ENCODE measurements around the gene MEF2A. TPM values are rescaled to one million over a fixed set of nuclear protein-coding genes. Genes with fewer than 3 reads are reported as not detected.

The MEF2A gene
- total RNA-seq, 1 experiment from 2014 or later = 29.6 TPM

DNA sequence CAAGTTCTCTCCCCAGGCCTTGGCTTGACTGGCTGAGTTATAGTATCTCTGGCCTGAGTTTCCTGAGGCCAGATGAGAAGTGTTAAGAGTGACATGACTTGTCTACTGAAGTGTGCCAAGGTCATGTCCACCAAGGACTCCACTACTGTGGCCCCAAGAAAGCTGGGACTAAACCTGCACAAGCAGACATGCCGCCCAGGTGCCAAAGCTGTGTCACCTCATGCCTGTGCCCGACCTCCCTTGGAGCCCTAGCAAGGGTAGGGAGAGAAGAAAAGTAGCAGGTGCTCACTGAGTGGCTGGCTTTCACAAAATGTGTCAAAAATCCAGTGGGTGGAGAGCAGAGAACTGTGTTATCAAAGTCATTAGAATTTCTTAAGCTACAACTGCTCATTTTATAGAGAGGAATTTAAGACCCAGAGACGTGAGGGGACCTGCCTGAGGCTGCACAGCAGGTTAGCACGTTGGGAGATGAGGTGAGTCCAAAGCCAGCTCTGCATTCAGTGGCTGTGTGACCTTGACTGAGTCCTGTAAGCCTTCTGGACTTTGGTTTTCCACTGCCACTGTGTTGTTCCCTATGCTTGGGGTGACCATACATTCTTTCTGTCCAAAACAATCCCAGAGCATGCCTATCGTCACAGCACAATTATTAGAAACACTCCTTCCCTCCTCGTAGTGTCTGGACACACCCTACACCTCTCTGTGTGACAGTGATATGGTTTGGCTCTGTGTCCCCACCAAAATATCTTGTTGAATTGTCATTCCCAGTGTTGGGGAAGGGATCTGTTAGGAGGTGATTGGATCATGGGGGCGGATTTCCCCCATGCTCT, 172.4 kb downstream of the MEF2A start:
- CTCF ChIA-PET = no interaction called here
- intact Hi-C loops (cut with micrococcal nuclease) = no loop called here
- BruUV-seq (replicated peaks) = no TSS peak

DNA sequence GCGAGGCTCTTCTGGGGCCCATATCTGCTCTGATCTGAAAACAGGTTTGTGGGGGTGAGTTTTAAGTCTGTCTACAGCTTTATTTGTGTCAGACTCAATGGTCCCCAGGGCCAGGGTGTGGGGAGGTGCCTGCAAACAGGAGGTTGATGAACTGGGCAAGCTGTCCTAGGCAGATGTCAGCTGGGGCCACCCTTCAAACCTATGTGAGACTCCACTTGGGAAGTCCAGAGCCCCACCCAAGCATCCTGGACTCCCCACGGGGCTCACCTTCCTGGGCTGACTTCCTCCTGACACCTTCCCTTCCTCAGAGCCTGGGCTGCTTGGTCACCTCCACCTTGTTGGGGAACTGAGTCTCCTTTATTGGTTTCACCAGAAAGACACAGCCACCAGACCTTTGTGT, 176.1 kb downstream of the MEF2A start:
- ChIA-PET POLR2A (no interaction called here), RAD21 (ENCODE audit: low non-redundant PET in 1 of 2, low total read pairs in 2 of 2, uncharacterized antibody in 2 of 2, unreplicated experiment in 2 of 2) (no interaction called here), CTCF (interaction anchor here (2.1 kb wide), 1 partner anchor 14 kb away, joined by 5 read pairs; no protein-coding TSS in a partner anchor)
- Histone ChIP-seq H3K27me3 (ENCODE audit: insufficient read depth, low read length) (no peaks in the 10 kb centered on the region), H3K36me3 (ENCODE audit: control insufficient read depth in 1 of 2, insufficient read depth in 2 of 2, low read length in 2 of 2) (no peaks in the 10 kb centered on the region), H3K27ac (ENCODE audit: low read depth, low read length) (no peak overlapping the region), H3K9me2 (ENCODE audit: insufficient read depth) (no peaks in the 10 kb centered on the region), H3K4me1 (ENCODE audit: control insufficient read depth in 1 of 2, insufficient read depth in 2 of 2, low read length in 2 of 2) (no peaks in the 10 kb centered on the region), H4K20me1 (ENCODE audit: insufficient read depth) (no peaks in the 10 kb centered on the region), H3K4me3 (replicated peaks in 1 of 2; ENCODE audit: low read depth in 1 of 2, low read length in 2 of 2) (no peak overlapping the region), H2AFZ (ENCODE audit: low read depth, low read length, poor library complexity, severe bottlenecking) (no peak overlapping the region), H3K9ac (ENCODE audit: low read length) (no peak overlapping the region), H3K9me3 (ENCODE audit: control insufficient read depth in 1 of 2, insufficient read depth in 1 of 2, low read depth in 1 of 2, low read length in 2 of 2) (no peaks in the 10 kb centered on the region), H3K4me2 (ENCODE audit: low read length) (no peak overlapping the region), H3K79me2 (ENCODE audit: insufficient read depth, low read length) (no peaks in the 10 kb centered on the region)
- ATAC-seq (no peak), DNase-seq (ENCODE audit: low read depth, low spot score) (no peak)
- no TSS peak for BruUV-seq (replicated peaks)
- intact Hi-C loops (cut with micrococcal nuclease) = no loop called here
- TF ChIP-seq POLR2AphosphoS5 (IDR thresholded peaks at IDR 0.05; ENCODE audit: low read depth, low read length) (no peak), EZH2 (IDR thresholded peaks at IDR 0.05) (no peak), EGR1 (IDR thresholded peaks at IDR 0.05; ENCODE audit: low read depth) (no peak), ZFX (IDR thresholded peaks at IDR 0.05) (no peak), YY1 (IDR thresholded peaks at IDR 0.05; ENCODE audit: extremely low read depth, insufficient replicate concordance, low read depth, low read length) (no peak), FOSL1 (IDR thresholded peaks at IDR 0.05; ENCODE audit: low read depth) (no peak)
- TF ChIP-seq, protein P1, sequence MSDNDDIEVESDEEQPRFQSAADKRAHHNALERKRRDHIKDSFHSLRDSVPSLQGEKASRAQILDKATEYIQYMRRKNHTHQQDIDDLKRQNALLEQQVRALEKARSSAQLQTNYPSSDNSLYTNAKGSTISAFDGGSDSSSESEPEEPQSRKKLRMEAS (IDR thresholded peaks at IDR 0.05) = no peak

More for the DNA sequence above, 172.4 kb downstream of the MEF2A start:
- Histone ChIP-seq H3K9me3 (ENCODE audit: control insufficient read depth in 1 of 2, insufficient read depth in 1 of 2, low read depth in 1 of 2, low read length in 2 of 2) (no peaks in the 10 kb centered on the region), H3K27me3 (ENCODE audit: insufficient read depth, low read length) (no peaks in the 10 kb centered on the region), H3K9me2 (ENCODE audit: insufficient read depth) (no peaks in the 10 kb centered on the region), H3K27ac (ENCODE audit: low read depth, low read length) (no peak overlapping the region), H3K9ac (ENCODE audit: low read length) (no peak overlapping the region), H3K4me1 (ENCODE audit: control insufficient read depth in 1 of 2, insufficient read depth in 2 of 2, low read length in 2 of 2) (peaks cover 3 to 4% of the 10 kb centered on the region in 2 experiments; a peak in 3 of 4 replicates), H3K36me3 (ENCODE audit: control insufficient read depth in 1 of 2, insufficient read depth in 2 of 2, low read length in 2 of 2) (no peaks in the 10 kb centered on the region), H3K4me2 (ENCODE audit: low read length) (no peak overlapping the region), H4K20me1 (ENCODE audit: insufficient read depth) (no peaks in the 10 kb centered on the region), H3K4me3 (replicated peaks in 1 of 2; ENCODE audit: low read depth in 1 of 2, low read length in 2 of 2) (no peak overlapping the region), H2AFZ (ENCODE audit: low read depth, low read length, poor library complexity, severe bottlenecking) (no peak overlapping the region), H3K79me2 (ENCODE audit: insufficient read depth, low read length) (no peaks in the 10 kb centered on the region)
- ChIA-PET RAD21 (ENCODE audit: low non-redundant PET in 1 of 2, low total read pairs in 2 of 2, uncharacterized antibody in 2 of 2, unreplicated experiment in 2 of 2) (no interaction called here), POLR2A (no interaction called here)
- DNase-seq (ENCODE audit: low read depth, low spot score) (no peak), ATAC-seq (no peak)
- TF ChIP-seq POLR2AphosphoS5 (IDR thresholded peaks at IDR 0.05; ENCODE audit: low read depth, low read length) = no peak
